ENCODE measurements around the gene GPR17. TPM values are rescaled to one million over a fixed set of nuclear protein-coding genes. Genes with fewer than 3 reads are reported as not detected.

Gene GPR17
- total RNA-seq, 1 donor from 2014 or later: not detected

- Mint-ChIP-seq H3K36me3 (no peaks in the 10 kb centered on the region), H3K27ac (no peak overlapping the region), H3K4me3 (peak overlapping the region; percentile 26), H3K4me1 (peaks cover 4% of the 10 kb centered on the region), H3K9me3 (peaks cover 8% of the 10 kb centered on the region), H3K27me3 (ENCODE audit: low read depth) (peaks cover 46% of the 10 kb centered on the region)
- no peak for DNase-seq (ENCODE audit: low spot score in 2 of 2, unreplicated experiment in 2 of 2)
- TF ChIP-seq CTCF (IDR thresholded peaks at IDR 0.05; ENCODE audit: unreplicated experiment): no peak
These were observed 17.7 kb downstream of the GPR17 start for GRCh38 chr2:127663566-127664064.

- peaks cover 46% of the 10 kb centered on the region for H3K27me3 Mint-ChIP-seq (ENCODE audit: low read depth)
- no peaks in the 10 kb centered on the region for H3K36me3 Mint-ChIP-seq
- no peak for TF ChIP-seq CTCF (IDR thresholded peaks at IDR 0.05; ENCODE audit: unreplicated experiment)
- no peak for DNase-seq (ENCODE audit: low spot score in 2 of 2, unreplicated experiment in 2 of 2)
- H3K9me3 Mint-ChIP-seq: peaks cover 8% of the 10 kb centered on the region
- peaks cover 4% of the 10 kb centered on the region for H3K4me1 Mint-ChIP-seq
- H3K27ac Mint-ChIP-seq: no peak overlapping the region
- peak overlapping the region; percentile 40 for H3K4me3 Mint-ChIP-seq
These were observed 18.3 kb downstream of the GPR17 start for GRCh38 chr2:127664065-127664894.

GRCh38 chr2:127664895-127665225 lies 18.9 kb downstream of the GPR17 start:
- Mint-ChIP-seq H3K27ac (no peak overlapping the region), H3K27me3 (ENCODE audit: low read depth) (peaks cover 48% of the 10 kb centered on the region), H3K4me3 (peak overlapping the region; percentile 40), H3K4me1 (peaks cover 4% of the 10 kb centered on the region), H3K36me3 (no peaks in the 10 kb centered on the region), H3K9me3 (peaks cover 8% of the 10 kb centered on the region)
- no peak for DNase-seq (ENCODE audit: low spot score in 2 of 2, unreplicated experiment in 2 of 2)
- no peak for TF ChIP-seq CTCF (IDR thresholded peaks at IDR 0.05; ENCODE audit: unreplicated experiment)

- H3K4me1 Mint-ChIP-seq: peaks cover 4% of the 10 kb centered on the region
- peaks cover 50% of the 10 kb centered on the region for H3K27me3 Mint-ChIP-seq (ENCODE audit: low read depth)
- DNase-seq (ENCODE audit: low spot score in 2 of 2, unreplicated experiment in 2 of 2): no peak
- peaks cover 13% of the 10 kb centered on the region for H3K9me3 Mint-ChIP-seq
- H3K4me3 Mint-ChIP-seq: no peak overlapping the region
- no peak for TF ChIP-seq CTCF (IDR thresholded peaks at IDR 0.05; ENCODE audit: unreplicated experiment)
- H3K27ac Mint-ChIP-seq: no peak overlapping the region
- H3K36me3 Mint-ChIP-seq: no peaks in the 10 kb centered on the region
These were observed 19.4 kb downstream of the GPR17 start for GRCh38 chr2:127665267-127665893.

GRCh38 chr2:127669056-127669455 lies 23.1 kb downstream of the GPR17 start:
- no peaks in the 10 kb centered on the region for H3K36me3 Mint-ChIP-seq
- H3K4me1 Mint-ChIP-seq: no peaks in the 10 kb centered on the region
- peaks cover 13% of the 10 kb centered on the region for H3K9me3 Mint-ChIP-seq
- H3K27ac Mint-ChIP-seq: no peak overlapping the region
- no peak for DNase-seq (ENCODE audit: low spot score in 2 of 2, unreplicated experiment in 2 of 2)
- H3K4me3 Mint-ChIP-seq: no peak overlapping the region
- TF ChIP-seq CTCF (IDR thresholded peaks at IDR 0.05; ENCODE audit: unreplicated experiment): no peak
- H3K27me3 Mint-ChIP-seq (ENCODE audit: low read depth): peaks cover 61% of the 10 kb centered on the region

All from mesothelial cell of epicardium (in vitro differentiated cells).